ENCODE results near the gene CLMP. TPM values are rescaled to one million over a fixed set of nuclear protein-coding genes. Genes with fewer than 3 reads are reported as not detected.

CLMP gene
- total RNA-seq, 2 experiments from 2014 or later, result 0.06 TPM; not detected in 1

- Mint-ChIP-seq H3K4me1 (peaks cover 9% of the 10 kb centered on the region), H3K27ac (no peak overlapping the region), H3K9me3 (no peaks in the 10 kb centered on the region), H3K27me3 (peaks cover 13% of the 10 kb centered on the region), H3K36me3 (no peaks in the 10 kb centered on the region), H3K4me3 (no peak overlapping the region)
- DNase-seq, result no peak
These were observed 33.6 kb upstream of the CLMP start for GRCh38 chr11:123228496-123229163.

DNA sequence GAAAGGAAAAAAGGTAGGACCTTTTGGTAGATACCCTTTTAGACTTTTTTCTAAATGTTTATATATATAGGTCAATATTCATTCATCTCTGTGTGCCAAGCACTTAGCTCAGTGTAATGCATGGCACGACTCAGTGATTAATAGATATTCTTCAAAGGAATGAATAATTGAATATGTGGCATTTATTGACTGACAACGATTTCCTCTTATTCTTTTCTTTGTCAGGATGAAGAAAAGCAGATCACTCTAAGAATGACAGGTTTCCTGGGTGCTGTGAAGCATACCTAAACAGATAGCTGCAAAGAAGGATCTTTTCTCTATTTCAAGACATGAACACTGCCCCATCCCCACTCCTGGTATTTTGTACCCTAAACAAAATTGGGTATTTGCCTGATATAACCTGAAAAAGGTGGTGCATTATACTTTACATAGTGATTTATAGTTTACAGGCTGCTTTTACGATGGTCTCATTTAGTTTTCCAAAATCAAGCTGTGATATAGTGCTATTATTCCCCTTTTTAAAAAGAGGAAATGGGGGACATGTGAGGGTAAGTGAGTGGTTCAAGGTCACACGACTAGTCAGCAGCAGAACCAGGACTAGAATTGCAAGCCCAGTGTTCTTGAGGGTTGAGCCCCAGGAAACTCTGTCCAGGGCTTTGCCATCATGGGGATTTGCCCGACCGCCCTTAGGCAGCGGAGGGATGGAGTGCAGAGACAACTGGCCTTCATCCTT lies 32.9 kb upstream of the CLMP start:
- no peak for DNase-seq
- Mint-ChIP-seq H3K27ac (no peak overlapping the region), H3K36me3 (no peaks in the 10 kb centered on the region), H3K4me3 (no peak overlapping the region), H3K9me3 (peaks cover under 1% of the 10 kb centered on the region), H3K4me1 (peaks cover 3% of the 10 kb centered on the region), H3K27me3 (peaks cover 13% of the 10 kb centered on the region)

- no peaks in the 10 kb centered on the region for H3K4me1 Mint-ChIP-seq
- H3K27me3 Mint-ChIP-seq, result peaks cover 6% of the 10 kb centered on the region
- H3K4me3 Mint-ChIP-seq, result no peak overlapping the region
These were observed 26.5 kb upstream of the CLMP start for GRCh38 chr11:123221584-123221983.

DNA sequence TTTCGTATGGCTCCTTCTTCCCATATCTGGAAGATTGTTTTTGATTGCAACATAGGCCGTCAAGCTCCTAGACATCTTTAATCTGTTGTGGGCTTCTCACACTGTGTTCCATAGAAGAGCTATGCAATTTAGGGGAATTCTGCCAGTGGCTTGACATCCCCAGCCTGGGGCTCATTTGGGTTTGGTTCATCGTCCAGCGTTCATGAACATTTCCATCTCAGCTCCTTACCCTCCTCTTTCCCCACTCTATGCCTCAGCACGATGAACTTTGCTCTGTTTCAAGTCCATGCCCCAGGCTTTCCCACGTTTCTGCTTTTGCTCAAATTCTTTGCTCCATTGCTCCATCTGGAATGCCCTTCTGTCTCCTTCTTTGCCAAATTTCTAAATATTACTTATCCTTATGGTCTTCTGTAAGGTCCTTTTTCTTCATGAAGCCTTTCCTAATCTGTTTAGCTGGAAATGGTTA lies 26.1 kb upstream of the CLMP start:
- peaks cover 7% of the 10 kb centered on the region for H3K9me3 Mint-ChIP-seq
- no peak for DNase-seq
- no peak overlapping the region for H3K4me3 Mint-ChIP-seq
- H3K27me3 Mint-ChIP-seq, result peaks cover 9% of the 10 kb centered on the region
- H3K36me3 Mint-ChIP-seq, result peaks cover 4% of the 10 kb centered on the region
- no peak overlapping the region for H3K27ac Mint-ChIP-seq
- H3K4me1 Mint-ChIP-seq, result no peaks in the 10 kb centered on the region

More at GRCh38 chr11:123221584-123221983, 26.5 kb upstream of the CLMP start:
- no peak for DNase-seq
- H3K9me3 Mint-ChIP-seq, result peaks cover 7% of the 10 kb centered on the region
- H3K36me3 Mint-ChIP-seq, result peaks cover 4% of the 10 kb centered on the region
- no peak overlapping the region for H3K27ac Mint-ChIP-seq

DNA sequence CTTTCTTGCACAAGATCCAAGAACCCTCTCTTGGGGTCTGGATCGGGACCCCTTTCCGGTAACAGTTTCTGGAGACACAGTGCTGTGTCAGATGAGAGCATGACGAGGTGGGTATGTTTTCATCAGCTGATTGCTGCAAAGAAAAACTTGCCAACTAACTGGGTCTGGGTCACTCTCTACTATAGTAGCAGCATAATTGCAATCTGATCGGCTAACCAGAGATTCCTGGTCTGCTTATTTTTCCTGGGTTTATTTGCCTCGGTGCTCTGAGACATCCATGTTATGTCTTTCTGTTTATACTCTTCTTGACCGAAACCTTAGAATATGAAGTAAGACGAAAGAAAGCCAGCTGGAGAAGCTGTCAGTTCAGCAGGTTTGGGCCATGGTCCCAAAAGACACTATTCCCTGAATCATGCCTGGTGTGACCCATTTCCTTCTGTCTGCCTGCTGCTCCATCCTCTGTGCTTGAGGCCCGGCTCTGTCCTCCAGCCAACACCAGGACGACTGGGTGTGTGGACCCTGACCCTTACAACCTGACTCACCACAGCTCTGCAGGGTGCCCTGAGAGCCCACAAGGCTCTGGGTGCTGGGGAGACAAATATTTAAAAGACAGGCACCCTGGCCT lies 24.1 kb upstream of the CLMP start:
- peaks cover 13% of the 10 kb centered on the region for H3K27me3 Mint-ChIP-seq
- DNase-seq, result no peak
- H3K27ac Mint-ChIP-seq, result no peak overlapping the region
- peaks cover 7% of the 10 kb centered on the region for H3K9me3 Mint-ChIP-seq
- H3K4me3 Mint-ChIP-seq, result no peak overlapping the region
- peaks cover 4% of the 10 kb centered on the region for H3K36me3 Mint-ChIP-seq
- no peaks in the 10 kb centered on the region for H3K4me1 Mint-ChIP-seq

DNA sequence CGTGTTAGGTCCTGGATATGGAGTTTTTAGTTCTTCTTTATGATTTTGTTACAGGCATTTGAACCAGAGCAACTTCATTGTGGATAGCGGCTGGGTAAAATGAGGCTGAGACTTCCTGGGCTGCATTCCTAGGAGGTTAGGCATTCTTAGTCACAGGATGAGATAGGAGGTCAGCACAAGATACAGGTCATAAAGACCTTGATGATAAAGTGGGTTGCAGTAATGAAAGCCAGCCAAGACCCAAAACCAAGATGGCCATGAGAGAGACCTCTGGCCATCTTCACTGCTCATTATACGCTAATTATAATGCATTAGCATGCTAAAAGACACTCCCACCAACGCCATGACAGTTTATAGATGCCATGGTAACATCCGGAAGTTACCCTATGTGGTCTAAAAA lies 23.4 kb upstream of the CLMP start:
- Mint-ChIP-seq H3K4me3 (no peak overlapping the region), H3K27ac (no peak overlapping the region), H3K36me3 (peaks cover 4% of the 10 kb centered on the region), H3K27me3 (peaks cover 13% of the 10 kb centered on the region), H3K9me3 (peaks cover 7% of the 10 kb centered on the region), H3K4me1 (no peaks in the 10 kb centered on the region)
- no peak for DNase-seq

- Mint-ChIP-seq H3K27ac (no peak overlapping the region), H3K4me3 (no peak overlapping the region), H3K36me3 (peaks cover 4% of the 10 kb centered on the region), H3K4me1 (no peaks in the 10 kb centered on the region), H3K27me3 (peaks cover 13% of the 10 kb centered on the region), H3K9me3 (peaks cover 6% of the 10 kb centered on the region)
- no peak for DNase-seq
These were observed 22.8 kb upstream of the CLMP start for GRCh38 chr11:123217897-123218296.

- no peak overlapping the region for H3K27ac Mint-ChIP-seq
- DNase-seq, result no peak
- H3K4me1 Mint-ChIP-seq, result no peaks in the 10 kb centered on the region
- H3K9me3 Mint-ChIP-seq, result peaks cover 1% of the 10 kb centered on the region
- H3K27me3 Mint-ChIP-seq, result peaks cover 26% of the 10 kb centered on the region
- no peak overlapping the region for H3K4me3 Mint-ChIP-seq
- H3K36me3 Mint-ChIP-seq, result no peaks in the 10 kb centered on the region
These were observed 21.2 kb upstream of the CLMP start for GRCh38 chr11:123216249-123216648.

DNA sequence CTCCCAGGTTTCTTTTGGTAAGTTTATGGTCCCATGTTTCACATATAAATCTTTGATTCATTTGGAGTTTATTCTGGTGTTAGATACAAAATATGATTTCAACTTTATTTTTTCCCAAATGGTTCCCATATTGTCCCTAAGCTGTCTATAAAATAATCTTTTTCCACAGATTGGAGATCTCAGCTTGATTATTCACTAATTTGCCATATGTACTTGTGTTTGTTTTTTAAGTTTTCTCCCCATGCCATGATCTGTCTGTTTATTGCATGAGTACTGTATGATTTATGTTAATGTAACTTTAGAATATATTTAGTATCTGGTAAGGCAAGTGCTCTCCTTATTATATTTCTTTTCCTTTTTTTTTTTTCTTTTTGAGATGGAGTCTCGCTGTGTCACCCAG lies 19.9 kb upstream of the CLMP start:
- DNase-seq, result no peak
- H3K4me1 Mint-ChIP-seq, result no peaks in the 10 kb centered on the region
- no peaks in the 10 kb centered on the region for H3K9me3 Mint-ChIP-seq
- no peaks in the 10 kb centered on the region for H3K36me3 Mint-ChIP-seq
- peaks cover 35% of the 10 kb centered on the region for H3K27me3 Mint-ChIP-seq
- no peak overlapping the region for H3K4me3 Mint-ChIP-seq
- no peak overlapping the region for H3K27ac Mint-ChIP-seq

DNA sequence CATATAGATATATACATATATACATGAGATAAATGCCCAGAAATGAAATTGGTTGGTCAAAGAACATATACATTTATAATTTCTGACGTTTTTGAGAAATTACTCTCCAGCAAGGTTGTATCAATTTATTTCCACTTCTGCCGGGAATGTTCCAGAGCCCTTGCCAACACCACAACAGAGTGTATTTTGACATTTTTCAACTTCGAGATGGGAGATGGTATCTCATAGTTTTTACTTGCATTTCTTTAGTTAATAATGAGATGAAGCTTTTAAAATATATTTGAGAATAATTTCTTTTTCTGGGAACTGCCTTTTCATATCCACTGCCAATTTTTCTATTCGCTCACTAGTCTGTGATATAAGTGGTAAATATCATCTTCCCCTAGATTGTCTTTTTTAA lies 19.3 kb upstream of the CLMP start:
- no peak for DNase-seq
- Mint-ChIP-seq H3K27me3 (peaks cover 38% of the 10 kb centered on the region), H3K4me1 (no peaks in the 10 kb centered on the region), H3K27ac (no peak overlapping the region), H3K4me3 (no peak overlapping the region), H3K36me3 (no peaks in the 10 kb centered on the region), H3K9me3 (no peaks in the 10 kb centered on the region)

DNA sequence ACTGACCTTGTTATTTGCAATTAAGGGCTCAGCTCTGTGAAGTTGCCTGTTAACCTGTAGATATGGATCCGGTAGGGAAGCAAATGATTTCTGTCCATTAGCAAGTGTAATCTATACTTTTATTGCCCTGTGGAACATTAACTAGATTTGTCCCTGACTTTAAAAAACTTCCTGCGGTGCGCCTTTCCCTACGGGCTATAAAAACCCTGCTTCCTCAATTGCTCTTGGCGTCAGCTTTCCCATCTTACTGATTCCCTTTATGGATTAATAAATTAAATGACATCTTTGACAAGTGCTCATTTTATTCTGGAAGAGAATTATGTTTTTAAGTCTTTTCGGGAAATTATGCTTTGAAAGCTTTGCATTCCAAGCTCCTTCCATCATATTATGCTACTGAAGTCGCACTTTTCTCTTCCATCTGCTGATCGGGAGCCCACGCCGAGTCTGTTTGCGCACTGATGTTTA lies 18.3 kb upstream of the CLMP start:
- no peaks in the 10 kb centered on the region for H3K4me1 Mint-ChIP-seq
- no peak overlapping the region for H3K27ac Mint-ChIP-seq

DNA sequence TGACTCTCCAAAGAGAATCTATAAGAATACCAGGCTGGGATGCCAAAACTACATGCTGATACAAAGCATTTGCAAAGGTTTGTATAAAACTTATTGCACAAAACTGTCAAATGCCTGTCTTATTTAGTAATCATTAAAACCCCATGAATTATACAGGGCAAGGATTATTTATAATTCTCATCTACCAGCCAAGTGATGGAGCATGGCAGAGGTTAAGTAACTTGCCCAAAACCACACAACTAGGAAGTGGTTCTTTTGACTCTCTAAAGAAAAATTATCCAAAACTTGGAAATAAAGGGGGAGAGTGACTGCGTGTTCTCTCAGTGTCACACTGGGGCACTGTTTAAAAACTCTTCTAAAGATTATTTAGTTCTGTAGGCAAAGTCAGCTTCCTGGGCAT lies 17.4 kb upstream of the CLMP start:
- DNase-seq, result no peak
- peaks cover 41% of the 10 kb centered on the region for H3K27me3 Mint-ChIP-seq
- H3K36me3 Mint-ChIP-seq, result no peaks in the 10 kb centered on the region
- no peaks in the 10 kb centered on the region for H3K4me1 Mint-ChIP-seq
- H3K27ac Mint-ChIP-seq, result no peak overlapping the region
- no peak overlapping the region for H3K4me3 Mint-ChIP-seq
- no peaks in the 10 kb centered on the region for H3K9me3 Mint-ChIP-seq

More for the DNA sequence above, 18.3 kb upstream of the CLMP start:
- Mint-ChIP-seq H3K36me3 (no peaks in the 10 kb centered on the region), H3K27me3 (peaks cover 38% of the 10 kb centered on the region), H3K4me3 (no peak overlapping the region), H3K9me3 (no peaks in the 10 kb centered on the region)
- DNase-seq, result no peak

- Mint-ChIP-seq H3K36me3 (no peaks in the 10 kb centered on the region), H3K27ac (no peak overlapping the region), H3K4me3 (no peak overlapping the region), H3K27me3 (peaks cover 41% of the 10 kb centered on the region), H3K9me3 (no peaks in the 10 kb centered on the region), H3K4me1 (no peaks in the 10 kb centered on the region)
- DNase-seq, result no peak
These were observed 16.9 kb upstream of the CLMP start for GRCh38 chr11:123211981-123212380.

GRCh38 chr11:123211149-123211852 lies 16.3 kb upstream of the CLMP start:
- Mint-ChIP-seq H3K9me3 (no peaks in the 10 kb centered on the region), H3K27me3 (peaks cover 37% of the 10 kb centered on the region), H3K27ac (no peak overlapping the region), H3K4me1 (no peaks in the 10 kb centered on the region), H3K36me3 (no peaks in the 10 kb centered on the region), H3K4me3 (no peak overlapping the region)
- DNase-seq, result no peak

DNA sequence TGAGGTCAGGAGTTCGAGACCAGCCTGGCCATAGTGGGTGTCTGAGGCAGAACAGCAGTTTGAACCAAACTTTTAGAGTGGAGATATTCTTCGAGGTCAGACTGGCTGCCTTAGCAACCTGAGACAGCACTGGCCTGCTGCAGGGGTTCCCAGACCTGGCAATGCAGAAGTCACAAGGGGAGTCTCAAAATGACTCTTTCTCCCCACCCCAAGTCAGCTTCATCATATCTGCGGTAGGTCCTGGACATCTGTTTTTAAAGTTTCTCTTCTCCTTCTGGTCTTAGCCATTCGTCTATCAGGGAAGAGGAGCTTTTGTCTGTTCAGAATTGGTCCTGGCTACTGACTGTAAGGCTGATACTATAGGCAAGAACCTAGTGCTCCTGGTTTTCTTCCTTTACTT lies 14.5 kb upstream of the CLMP start:
- no peak overlapping the region for H3K27ac Mint-ChIP-seq
- H3K36me3 Mint-ChIP-seq, result no peaks in the 10 kb centered on the region
- H3K9me3 Mint-ChIP-seq, result no peaks in the 10 kb centered on the region
- DNase-seq, result no peak
- no peak overlapping the region for H3K4me3 Mint-ChIP-seq
- peaks cover 28% of the 10 kb centered on the region for H3K27me3 Mint-ChIP-seq
- H3K4me1 Mint-ChIP-seq, result no peaks in the 10 kb centered on the region
